GM21367 (cell line): ENCODE measurements around the gene CCDC174.
"Not testable (repeated sequence)": the region's sequence is repeated elsewhere in the genome, so short reads cannot be mapped to it uniquely, and the experiment has no call there.

Source experiments
- ATAC-seq: cut with Tn5 transposase; IDR thresholded peaks from one replicate; pipeline ENCODE4 v1.9.1; 2021; ENCODE audit not compliant: unreplicated experiment

The CCDC174 gene

GRCh38 chr3:14651440-14652251 lies at the start of gene CCDC174:
CCDC174 (plus strand) TSS chr3:14651762; CDS start chr3:14651837, 75 bp downstream.
- peak; percentile 96 for ATAC-seq

- ATAC-seq = no peak
Measured at GRCh38 chr3:14602006-14602803, 49.4 kb upstream of the CCDC174 start.

GRCh38 chr3:14602804-14603644 lies 48.5 kb upstream of the CCDC174 start:
- ATAC-seq = no peak

- no peak for ATAC-seq
Measured at GRCh38 chr3:14605067-14605466, 46.5 kb upstream of the CCDC174 start.

- no peak for ATAC-seq
Measured at GRCh38 chr3:14605744-14606143, 45.8 kb upstream of the CCDC174 start.

GRCh38 chr3:14606669-14607339 lies 44.8 kb upstream of the CCDC174 start:
- ATAC-seq = no peak

- ATAC-seq = no peak
Measured at GRCh38 chr3:14608298-14608697, 43.3 kb upstream of the CCDC174 start.

GRCh38 chr3:14609058-14609457 lies 42.5 kb upstream of the CCDC174 start:
- ATAC-seq = not testable (repeated sequence)

- ATAC-seq = no peak
Measured at GRCh38 chr3:14609506-14609905, 42.1 kb upstream of the CCDC174 start.

GRCh38 chr3:14609941-14610340 lies 41.6 kb upstream of the CCDC174 start:
- ATAC-seq = no peak

- ATAC-seq = no peak
Measured at GRCh38 chr3:14614189-14614588, 37.4 kb upstream of the CCDC174 start.

- ATAC-seq = no peak
Measured at GRCh38 chr3:14614862-14615261, 36.7 kb upstream of the CCDC174 start.

- no peak for ATAC-seq
Measured at GRCh38 chr3:14616606-14617507, 34.7 kb upstream of the CCDC174 start.

- no peak for ATAC-seq
Measured at GRCh38 chr3:14617508-14618023, 34.0 kb upstream of the CCDC174 start.

- ATAC-seq = no peak
Measured at GRCh38 chr3:14619605-14620004, 32.0 kb upstream of the CCDC174 start.

- ATAC-seq = no peak
Measured at GRCh38 chr3:14620512-14620911, 31.1 kb upstream of the CCDC174 start.

GRCh38 chr3:14621093-14621492 lies 30.5 kb upstream of the CCDC174 start:
- ATAC-seq = no peak

- no peak for ATAC-seq
Measured at GRCh38 chr3:14622368-14622767, 29.2 kb upstream of the CCDC174 start.

- ATAC-seq = no peak
Measured at GRCh38 chr3:14623569-14624051, 28.0 kb upstream of the CCDC174 start.
